K562 (cell line): ENCODE measurements around the gene STING1. TPM values are rescaled to one million over a fixed set of nuclear protein-coding genes. Genes with fewer than 3 reads are reported as not detected.
A peak's percentile ranks its signal among the peaks of the same experiment; 100 is the strongest.

ENCODE experiments used
- FIP1L1 ChIP-seq: fragments of 200-400 bp; formaldehyde crosslinking; IDR thresholded peaks from 2 replicates; pipeline ENCODE4 v1.6.1; 2018; ENCODE audit warnings: mild to moderate bottlenecking, low read depth, low read length; ENCODE audit not compliant: poor library complexity, severe bottlenecking
- FOSL1 ChIP-seq: fragments of 200-800 bp; sonication (Bioruptor generic); conservative IDR thresholded peaks from 2 replicates; pipeline ENCODE4 v1.6.1; 2016; ENCODE audit warnings: missing genetic modification characterization, missing compliant biosample characterization
- GABPB1 ChIP-seq: sonication (generic); formaldehyde crosslinking; IDR thresholded peaks from 2 replicates; pipeline ENCODE4 v1.8.0; 2022; ENCODE audit warnings: mild to moderate bottlenecking, missing genetic modification reagents
- GATAD2A ChIP-seq: fragments of 450-650 bp; IDR thresholded peaks from 2 replicates; pipeline ENCODE4 v1.6.1; 2017
- GATAD2B ChIP-seq: fragments of 450-650 bp; IDR thresholded peaks from 2 replicates; pipeline ENCODE4 v1.6.1; 2017; ENCODE audit warnings: mild to moderate bottlenecking, borderline replicate concordance
- HCFC1 ChIP-seq: IDR thresholded peaks from 2 replicates; pipeline ENCODE4 v1.6.1; 2012; ENCODE audit warnings: low read depth, low read length, improper control_type of control experiment
- HNRNPL ChIP-seq: fragments of 200-400 bp; formaldehyde crosslinking; IDR thresholded peaks from 2 replicates; pipeline ENCODE4 v1.6.1; 2017; ENCODE audit warnings: low read depth, mild to moderate bottlenecking, low read length
- HSF4 ChIP-seq: fragments of 250-450 bp; sonication (Bioruptor Pico); IDR thresholded peaks from 2 replicates; pipeline ENCODE4 v2.1.2; 2022; ENCODE audit warnings: mild to moderate bottlenecking, moderate library complexity, borderline replicate concordance
- MEF2D ChIP-seq: conservative IDR thresholded peaks from 2 replicates; pipeline ENCODE4 v1.6.1; 2016; ENCODE audit warnings: low read depth, missing genetic modification characterization, missing compliant biosample characterization
- NONO ChIP-seq, 2 experiments: fragments of 200-400 bp in 1 of 2; fragments of 450-650 bp in 1 of 2; formaldehyde crosslinking in 1 of 2; IDR thresholded peaks; 2 replicates each; pipeline ENCODE4 v1.6.1; 2017; ENCODE audit warnings: low read depth in 2 of 2, mild to moderate bottlenecking in 2 of 2, moderate library complexity in 2 of 2, low read length in 1 of 2
- POLR2B ChIP-seq: fragments of 450-650 bp; IDR thresholded peaks from 2 replicates; pipeline ENCODE4 v1.6.1; 2018; ENCODE audit warnings: low read depth; ENCODE audit not compliant: partially characterized antibody
- RCOR1 ChIP-seq, 2 experiments: IDR thresholded peaks; 2 replicates each; pipeline ENCODE4 v1.6.1; 2012; ENCODE audit warnings: low read depth in 2 of 2, low read length in 2 of 2, borderline replicate concordance in 1 of 2, improper control_type of control experiment in 1 of 2
- ZNF311 ChIP-seq: fragments of 250-450 bp; sonication (Bioruptor Pico); IDR thresholded peaks from 2 replicates; pipeline ENCODE4 v1.4.0; 2020; ENCODE audit warnings: mild to moderate bottlenecking, moderate library complexity
- ZNF41 ChIP-seq: fragments of 250-450 bp; sonication (Bioruptor Pico); conservative IDR thresholded peaks from 2 replicates; pipeline ENCODE4 v1.4.0; 2020; ENCODE audit warnings: mild to moderate bottlenecking
- ZNF551 ChIP-seq: fragments of 250-450 bp; sonication (Bioruptor Pico); IDR thresholded peaks from 2 replicates; pipeline ENCODE4 v1.5.0; 2021; ENCODE audit warnings: mild to moderate bottlenecking, moderate library complexity
- ZSCAN32 ChIP-seq: fragments of 450-650 bp; formaldehyde crosslinking; IDR thresholded peaks from 2 replicates; pipeline ENCODE4 v1.4.0; 2020; ENCODE audit warnings: mild to moderate bottlenecking, moderate library complexity
- polyA plus RNA-seq, 8 experiments: library from polyadenylated mRNA; depleted of rRNA in 4 of 8; stranded (reverse) in 5 of 8; unstranded in 3 of 8; fragments of >200 nt; fragmentation: Nextera tagmentation in 2 of 8; fragmentation: Illumina TruSeq in 1 of 8; extraction: Ambion mirVana in 2 of 8; extraction: Trizol in 1 of 8; gene quantifications; 2 replicates each; pipeline versions ENCODE4 v1.2.1 to v1.2.3, GENCODE V29; 2011 to 2014; ENCODE audit warnings: inconsistent platforms in 1 of 8, missing spikeins in 1 of 8
- total RNA-seq, 7 experiments: library from RNA; depleted of rRNA in 6 of 7; stranded (reverse); fragments of >200 nt in 6 of 7; fragmentation: Illumina TruSeq in 2 of 7; extraction: Trizol in 2 of 7; gene quantifications; 2 replicates each; pipeline versions ENCODE4 v1.2.1 to v1.2.3, GENCODE V29; 2011 to 2021; ENCODE audit warnings: low replicate concordance in 1 of 7
- TF ChIP-seq, protein P1 (sequence below): sonication (generic); formaldehyde crosslinking; IDR thresholded peaks from 2 replicates; pipeline ENCODE4 v1.8.0; 2023; ENCODE audit warnings: missing genetic modification reagents, mild to moderate bottlenecking, borderline replicate concordance
- TF ChIP-seq, protein P2 (sequence below), 2 experiments: IDR thresholded peaks; 2 replicates each; pipeline ENCODE4 v1.6.1; 2011; ENCODE audit warnings: borderline replicate concordance in 1 of 2, control low read depth in 1 of 2, low read depth in 1 of 2, low read length in 1 of 2, mild to moderate bottlenecking in 1 of 2, mixed read lengths in 1 of 2, moderate library complexity in 1 of 2; ENCODE audit not compliant: insufficient read depth in 1 of 2, insufficient read length in 1 of 2, poor library complexity in 1 of 2, severe bottlenecking in 1 of 2; ENCODE audit errors: extremely low read depth in 1 of 2
- TF ChIP-seq, protein P3 (sequence below): sonication (generic); formaldehyde crosslinking; IDR thresholded peaks from 2 replicates; pipeline ENCODE4 v1.8.1; 2023; ENCODE audit warnings: mild to moderate bottlenecking, missing genetic modification reagents

Gene STING1
- total and polyA plus RNA-seq, 9 of the 15 experiments (the other 6 are each of a cell fraction or from before 2014, with no cell fraction given), result 20.8 to 69.1 (median 44.7) TPM

DNA sequence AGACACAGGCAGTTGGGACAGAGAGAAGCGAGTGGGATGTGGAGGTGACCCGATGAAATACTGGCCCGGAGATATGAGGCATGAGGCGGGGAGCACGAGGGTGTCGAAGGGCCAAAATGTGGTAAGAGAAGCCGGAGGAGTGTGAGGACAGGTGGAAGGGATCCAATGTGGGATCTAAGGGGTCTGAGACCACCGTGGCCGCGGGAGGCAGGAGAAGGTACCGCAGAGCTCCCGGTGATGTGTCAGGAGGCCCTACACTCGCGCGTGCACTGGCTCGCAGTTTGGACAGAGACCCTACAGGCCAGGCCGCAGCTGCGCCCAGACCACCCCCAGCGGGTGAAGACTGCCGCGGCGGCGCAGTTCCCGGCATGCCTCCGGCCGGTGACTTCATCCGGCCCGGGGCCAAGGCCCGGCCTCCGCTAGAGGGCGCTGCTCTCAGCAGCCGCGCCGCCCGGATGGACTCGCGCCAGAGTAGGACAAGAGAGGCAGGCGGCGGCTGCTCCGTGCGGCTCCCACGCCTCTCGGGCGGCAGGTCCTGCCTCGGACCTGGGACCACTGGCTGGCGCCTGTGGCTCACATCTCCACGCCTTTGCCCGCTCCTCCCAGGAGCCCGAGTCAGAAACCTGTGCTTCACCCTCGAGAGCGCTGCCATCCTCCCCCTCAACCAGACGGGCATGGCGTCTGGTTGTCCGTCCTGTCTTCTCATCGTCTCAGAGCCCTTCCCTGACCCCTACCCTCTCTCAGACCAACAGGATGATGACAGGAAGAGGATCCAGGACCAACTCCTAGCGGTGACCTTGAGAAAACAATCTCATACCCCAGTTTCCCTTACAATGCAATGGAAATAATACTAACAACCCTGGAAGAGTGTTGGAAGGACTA is 35.4 kb upstream of the STING1 start (continued):
- TF ChIP-seq, protein P1, sequence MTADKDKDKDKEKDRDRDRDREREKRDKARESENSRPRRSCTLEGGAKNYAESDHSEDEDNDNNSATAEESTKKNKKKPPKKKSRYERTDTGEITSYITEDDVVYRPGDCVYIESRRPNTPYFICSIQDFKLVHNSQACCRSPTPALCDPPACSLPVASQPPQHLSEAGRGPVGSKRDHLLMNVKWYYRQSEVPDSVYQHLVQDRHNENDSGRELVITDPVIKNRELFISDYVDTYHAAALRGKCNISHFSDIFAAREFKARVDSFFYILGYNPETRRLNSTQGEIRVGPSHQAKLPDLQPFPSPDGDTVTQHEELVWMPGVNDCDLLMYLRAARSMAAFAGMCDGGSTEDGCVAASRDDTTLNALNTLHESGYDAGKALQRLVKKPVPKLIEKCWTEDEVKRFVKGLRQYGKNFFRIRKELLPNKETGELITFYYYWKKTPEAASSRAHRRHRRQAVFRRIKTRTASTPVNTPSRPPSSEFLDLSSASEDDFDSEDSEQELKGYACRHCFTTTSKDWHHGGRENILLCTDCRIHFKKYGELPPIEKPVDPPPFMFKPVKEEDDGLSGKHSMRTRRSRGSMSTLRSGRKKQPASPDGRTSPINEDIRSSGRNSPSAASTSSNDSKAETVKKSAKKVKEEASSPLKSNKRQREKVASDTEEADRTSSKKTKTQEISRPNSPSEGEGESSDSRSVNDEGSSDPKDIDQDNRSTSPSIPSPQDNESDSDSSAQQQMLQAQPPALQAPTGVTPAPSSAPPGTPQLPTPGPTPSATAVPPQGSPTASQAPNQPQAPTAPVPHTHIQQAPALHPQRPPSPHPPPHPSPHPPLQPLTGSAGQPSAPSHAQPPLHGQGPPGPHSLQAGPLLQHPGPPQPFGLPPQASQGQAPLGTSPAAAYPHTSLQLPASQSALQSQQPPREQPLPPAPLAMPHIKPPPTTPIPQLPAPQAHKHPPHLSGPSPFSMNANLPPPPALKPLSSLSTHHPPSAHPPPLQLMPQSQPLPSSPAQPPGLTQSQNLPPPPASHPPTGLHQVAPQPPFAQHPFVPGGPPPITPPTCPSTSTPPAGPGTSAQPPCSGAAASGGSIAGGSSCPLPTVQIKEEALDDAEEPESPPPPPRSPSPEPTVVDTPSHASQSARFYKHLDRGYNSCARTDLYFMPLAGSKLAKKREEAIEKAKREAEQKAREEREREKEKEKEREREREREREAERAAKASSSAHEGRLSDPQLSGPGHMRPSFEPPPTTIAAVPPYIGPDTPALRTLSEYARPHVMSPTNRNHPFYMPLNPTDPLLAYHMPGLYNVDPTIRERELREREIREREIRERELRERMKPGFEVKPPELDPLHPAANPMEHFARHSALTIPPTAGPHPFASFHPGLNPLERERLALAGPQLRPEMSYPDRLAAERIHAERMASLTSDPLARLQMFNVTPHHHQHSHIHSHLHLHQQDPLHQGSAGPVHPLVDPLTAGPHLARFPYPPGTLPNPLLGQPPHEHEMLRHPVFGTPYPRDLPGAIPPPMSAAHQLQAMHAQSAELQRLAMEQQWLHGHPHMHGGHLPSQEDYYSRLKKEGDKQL, result 0 out of 2 replicates have a peak, but pooled peaks have one; percentile 6
- TF ChIP-seq, protein P2, sequence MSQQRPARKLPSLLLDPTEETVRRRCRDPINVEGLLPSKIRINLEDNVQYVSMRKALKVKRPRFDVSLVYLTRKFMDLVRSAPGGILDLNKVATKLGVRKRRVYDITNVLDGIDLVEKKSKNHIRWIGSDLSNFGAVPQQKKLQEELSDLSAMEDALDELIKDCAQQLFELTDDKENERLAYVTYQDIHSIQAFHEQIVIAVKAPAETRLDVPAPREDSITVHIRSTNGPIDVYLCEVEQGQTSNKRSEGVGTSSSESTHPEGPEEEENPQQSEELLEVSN (IDR thresholded peaks at IDR 0.05; ENCODE audit: borderline replicate concordance in 1 of 2, extremely low read depth in 1 of 2, insufficient read depth in 1 of 2, insufficient read length in 1 of 2, low read depth in 1 of 2, low read length in 1 of 2, poor library complexity in 1 of 2, severe bottlenecking in 1 of 2), result peak; percentile 87 to 90
- peak; percentile 84 for TF ChIP-seq GABPB1 (CRISPR knock-in tag)
- no peak for TF ChIP-seq ZNF311 (CRISPR knock-in tag)
- no peak; the same call in 1 of the 2 replicates for TF ChIP-seq GATAD2B
- TF ChIP-seq, protein P3, sequence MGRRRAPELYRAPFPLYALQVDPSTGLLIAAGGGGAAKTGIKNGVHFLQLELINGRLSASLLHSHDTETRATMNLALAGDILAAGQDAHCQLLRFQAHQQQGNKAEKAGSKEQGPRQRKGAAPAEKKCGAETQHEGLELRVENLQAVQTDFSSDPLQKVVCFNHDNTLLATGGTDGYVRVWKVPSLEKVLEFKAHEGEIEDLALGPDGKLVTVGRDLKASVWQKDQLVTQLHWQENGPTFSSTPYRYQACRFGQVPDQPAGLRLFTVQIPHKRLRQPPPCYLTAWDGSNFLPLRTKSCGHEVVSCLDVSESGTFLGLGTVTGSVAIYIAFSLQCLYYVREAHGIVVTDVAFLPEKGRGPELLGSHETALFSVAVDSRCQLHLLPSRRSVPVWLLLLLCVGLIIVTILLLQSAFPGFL, result no peak
- 0 out of 2 replicates have a peak, but pooled peaks have one; percentile 38 for TF ChIP-seq MEF2D
- peak; percentile 37 to 72; a peak in 1 of 4 replicates for TF ChIP-seq RCOR1 (IDR thresholded peaks at IDR 0.05; ENCODE audit: borderline replicate concordance in 1 of 2, low read depth in 2 of 2, low read length in 2 of 2)
- TF ChIP-seq ZNF551 (CRISPR knock-in tag), result no peak
- TF ChIP-seq ZNF41 (CRISPR knock-in tag), result peak; percentile 28; the same call in 1 of the 2 replicates
- TF ChIP-seq ZSCAN32 (CRISPR knock-in tag), result peak; percentile 69; the same call in 1 of the 2 replicates
- TF ChIP-seq FOSL1 (tag), result peak; percentile 82
- TF ChIP-seq POLR2B, result peak; percentile 74
- peak; percentile 81; the same call in 1 of the 2 replicates for TF ChIP-seq HNRNPL
- no peak for TF ChIP-seq HSF4
- TF ChIP-seq NONO (IDR thresholded peaks at IDR 0.05; ENCODE audit: low read depth in 2 of 2, low read length in 1 of 2), result peak; percentile 69 to 94; a peak in 2 of 4 replicates
- peak; percentile 98 for TF ChIP-seq FIP1L1
- TF ChIP-seq HCFC1, result peak; percentile 69
- peak; percentile 49; the same call in 1 of the 2 replicates for TF ChIP-seq GATAD2A
